Activated CD4-positive, alpha-beta memory T cell treated with anti-CD3 and anti-CD28 coated beads for 36 hours (primary cell): ENCODE results near the gene KCTD13. TPM values are rescaled to one million over a fixed set of nuclear protein-coding genes. Genes with fewer than 3 reads are reported as not detected.

Experiments used
- CTCF ChIA-PET: fragments of 350-600 bp; sonication (Branson Sonifier 250); formaldehyde crosslinking; loops from one replicate; lab custom pipeline; 2021; ENCODE audit warnings: antibody characterized with exemption, inconsistent platforms; lab: Charles Lee
- POLR2A ChIA-PET: fragments of 350-600 bp; sonication (Branson Sonifier 250); formaldehyde crosslinking; loops from one replicate; lab custom pipeline; 2021; ENCODE audit warnings: antibody characterized with exemption; lab: Charles Lee
- DNase-seq: peaks from one replicate; pipeline ENCODE4 v3.0.0-alpha.2; 2020
- H3K27ac Mint-ChIP-seq: one replicate; pipeline ENCODE4 v1.8.0; 2021; ENCODE audit warnings: mixed read lengths
- H3K27me3 Mint-ChIP-seq: one replicate; pipeline ENCODE4 v1.8.0; 2021; ENCODE audit warnings: mixed read lengths
- H3K36me3 Mint-ChIP-seq: one replicate; pipeline ENCODE4 v1.8.0; 2021; ENCODE audit warnings: mixed read lengths
- H3K4me1 Mint-ChIP-seq: one replicate; pipeline ENCODE4 v1.8.0; 2021; ENCODE audit warnings: low read depth, mixed read lengths
- H3K4me3 Mint-ChIP-seq: one replicate; pipeline ENCODE4 v1.8.0; 2021; ENCODE audit warnings: mild to moderate bottlenecking, mixed read lengths
- H3K9me3 Mint-ChIP-seq: one replicate; pipeline ENCODE4 v1.8.0; 2021; ENCODE audit warnings: mixed read lengths
- intact Hi-C: fragments of 100-400 bp; cut with micrococcal nuclease; formaldehyde crosslinking; loops from one replicate; pipeline ENCODE4 v1.15.1; 2023
- total RNA-seq, 2 experiments: library from RNA; stranded (reverse); gene quantifications; one replicate each; pipeline ENCODE4 v1.2.3, GENCODE V29; 2021

KCTD13 gene, protein sequence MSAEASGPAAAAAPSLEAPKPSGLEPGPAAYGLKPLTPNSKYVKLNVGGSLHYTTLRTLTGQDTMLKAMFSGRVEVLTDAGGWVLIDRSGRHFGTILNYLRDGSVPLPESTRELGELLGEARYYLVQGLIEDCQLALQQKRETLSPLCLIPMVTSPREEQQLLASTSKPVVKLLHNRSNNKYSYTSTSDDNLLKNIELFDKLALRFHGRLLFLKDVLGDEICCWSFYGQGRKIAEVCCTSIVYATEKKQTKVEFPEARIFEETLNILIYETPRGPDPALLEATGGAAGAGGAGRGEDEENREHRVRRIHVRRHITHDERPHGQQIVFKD
- 10 to 100 TPM; 36.6 to 37.9 TPM for total RNA-seq

- Mint-ChIP-seq H3K4me1 (peaks cover 37% of the 10 kb centered on the region), H3K27ac (peak within 1 kb of the TSS; percentile 89), H3K9me3 (no peaks in the 10 kb centered on the region), H3K27me3 (no peaks in the 10 kb centered on the region), H3K4me3 (peak within 1 kb of the TSS; percentile 82), H3K36me3 (peaks cover 4% of the 10 kb centered on the region)
- ChIA-PET CTCF (interaction anchor here (0.6 to 2.6 kb wide), 12 partner anchors 10 to 235 kb away, joined by 3 to 12 read pairs (median 4); partner anchors contain the start of genes ASPHD1, KIF22 and TMEM219), POLR2A (interaction anchor here (0.6 to 2.3 kb wide), 22 partner anchors 10 to 976 kb away, joined by 3 to 13 read pairs (median 5); partner anchors contain the start of genes ALDOA, ASPHD1, CDIPT and HIRIP3)
- intact Hi-C loops, result loop anchor here (1.0 to 5.0 kb wide), 5 partner anchors 26 to 70 kb away; partner anchors contain the start of genes ASPHD1, CDIPT, INO80E and TAOK2
- peak; percentile 93 for DNase-seq
Observed at GRCh38 chr16:29925781-29926710, at the start of gene KCTD13. Gene KCTD13 (minus strand): TSS chr16:29926226. CDS start chr16:29926033, 193 bp downstream.

DNA sequence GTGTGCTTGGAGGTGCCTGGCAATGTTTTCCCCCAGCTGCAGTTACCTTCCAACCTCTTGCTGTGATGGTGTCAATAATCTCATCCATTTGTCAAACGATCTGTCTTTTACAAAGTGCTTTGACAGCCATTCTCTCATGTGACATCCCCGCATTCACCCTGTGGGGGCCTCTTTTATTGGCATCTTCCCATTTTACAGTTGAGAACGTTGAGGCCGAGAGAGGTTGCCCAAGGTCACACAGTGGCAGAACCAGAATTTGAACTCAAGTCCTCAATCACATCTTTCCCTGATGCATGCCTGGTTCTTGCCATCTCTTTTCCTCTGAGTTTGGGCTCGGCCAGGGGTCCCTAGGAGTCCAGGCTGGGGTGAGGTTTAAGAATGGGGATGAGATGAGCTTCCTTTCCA, 49.1 kb upstream of the KCTD13 start:
- Mint-ChIP-seq H3K4me1 (peaks cover 34% of the 10 kb centered on the region), H3K36me3 (peaks cover 26% of the 10 kb centered on the region), H3K27ac (peak overlapping the region; percentile 86), H3K9me3 (peaks cover 6% of the 10 kb centered on the region), H3K4me3 (peak overlapping the region; percentile 89), H3K27me3 (no peaks in the 10 kb centered on the region)
- DNase-seq, result no peak
- POLR2A ChIA-PET, result interaction anchor here (0.8 to 2.3 kb wide), 3 partner anchors 49 to 148 kb away, joined by 5 to 8 read pairs (median 6); partner anchors contain the start of genes ALDOA and KCTD13
- CTCF ChIA-PET, result interaction anchor here (1.1 to 2.0 kb wide), 5 partner anchors 14 to 283 kb away, joined by 3 to 6 read pairs (median 4); partner anchors contain the start of genes TLCD3B and TMEM219
- intact Hi-C loops, result no loop called here

DNA sequence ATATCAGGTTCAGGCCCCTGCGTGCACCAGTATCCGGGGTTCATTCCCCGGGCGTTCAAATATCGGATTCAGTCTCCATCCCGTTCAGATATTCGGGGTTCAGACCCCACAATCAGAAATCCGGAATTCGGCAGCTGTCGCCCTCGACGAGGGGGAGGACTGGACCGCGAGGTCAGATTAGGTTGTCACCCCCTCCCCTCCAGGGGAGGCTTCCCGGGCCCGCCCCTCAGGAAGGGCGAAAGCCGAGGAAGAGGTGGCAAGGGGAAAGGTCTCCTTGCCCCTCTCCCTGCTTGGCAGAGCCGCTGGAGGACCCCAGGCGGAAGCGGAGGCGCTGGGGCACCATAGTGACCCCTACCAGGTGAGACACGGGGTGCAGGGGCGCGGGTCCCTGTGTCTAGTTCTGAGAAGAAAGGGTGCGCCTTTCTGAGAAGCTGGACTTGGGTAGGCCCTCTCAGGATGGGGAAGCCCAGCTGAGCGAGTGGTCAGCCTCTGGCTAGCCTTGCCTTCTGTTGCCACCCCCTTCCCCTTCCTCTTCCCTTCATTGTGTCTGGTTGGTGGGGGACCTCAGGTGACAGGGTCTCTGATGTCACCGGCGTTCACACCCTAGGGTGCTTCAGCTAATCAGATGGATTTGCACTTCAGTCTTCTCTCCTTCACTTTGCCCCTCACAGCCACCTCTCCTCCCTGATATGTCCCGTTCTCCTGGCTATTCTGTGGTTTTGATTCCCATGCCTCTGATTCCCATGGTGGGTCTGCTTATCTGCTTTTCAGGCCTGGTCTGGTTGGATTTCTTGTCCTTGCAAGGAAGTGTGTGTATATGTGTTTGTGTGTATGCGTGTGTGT, 48.5 kb upstream of the KCTD13 start:
- no peaks in the 10 kb centered on the region for H3K27me3 Mint-ChIP-seq
- H3K4me1 Mint-ChIP-seq, result peaks cover 34% of the 10 kb centered on the region
- peaks cover 24% of the 10 kb centered on the region for H3K36me3 Mint-ChIP-seq
- POLR2A ChIA-PET, result interaction anchor here (0.6 to 2.3 kb wide), 6 partner anchors 13 to 148 kb away, joined by 3 to 25 read pairs (median 10); partner anchors contain the start of genes ALDOA, HIRIP3, INO80E and KCTD13
- peak overlapping the region; percentile 89 for H3K4me3 Mint-ChIP-seq
- intact Hi-C loops, result no loop called here
- peaks cover 6% of the 10 kb centered on the region for H3K9me3 Mint-ChIP-seq
- H3K27ac Mint-ChIP-seq, result peak overlapping the region; percentile 86
- peak; percentile 43 for DNase-seq
- CTCF ChIA-PET, result interaction anchor here (1.0 to 1.7 kb wide), 4 partner anchors 57 to 282 kb away, joined by 3 to 6 read pairs (median 3); partner anchors contain the start of gene TLCD3B

DNA sequence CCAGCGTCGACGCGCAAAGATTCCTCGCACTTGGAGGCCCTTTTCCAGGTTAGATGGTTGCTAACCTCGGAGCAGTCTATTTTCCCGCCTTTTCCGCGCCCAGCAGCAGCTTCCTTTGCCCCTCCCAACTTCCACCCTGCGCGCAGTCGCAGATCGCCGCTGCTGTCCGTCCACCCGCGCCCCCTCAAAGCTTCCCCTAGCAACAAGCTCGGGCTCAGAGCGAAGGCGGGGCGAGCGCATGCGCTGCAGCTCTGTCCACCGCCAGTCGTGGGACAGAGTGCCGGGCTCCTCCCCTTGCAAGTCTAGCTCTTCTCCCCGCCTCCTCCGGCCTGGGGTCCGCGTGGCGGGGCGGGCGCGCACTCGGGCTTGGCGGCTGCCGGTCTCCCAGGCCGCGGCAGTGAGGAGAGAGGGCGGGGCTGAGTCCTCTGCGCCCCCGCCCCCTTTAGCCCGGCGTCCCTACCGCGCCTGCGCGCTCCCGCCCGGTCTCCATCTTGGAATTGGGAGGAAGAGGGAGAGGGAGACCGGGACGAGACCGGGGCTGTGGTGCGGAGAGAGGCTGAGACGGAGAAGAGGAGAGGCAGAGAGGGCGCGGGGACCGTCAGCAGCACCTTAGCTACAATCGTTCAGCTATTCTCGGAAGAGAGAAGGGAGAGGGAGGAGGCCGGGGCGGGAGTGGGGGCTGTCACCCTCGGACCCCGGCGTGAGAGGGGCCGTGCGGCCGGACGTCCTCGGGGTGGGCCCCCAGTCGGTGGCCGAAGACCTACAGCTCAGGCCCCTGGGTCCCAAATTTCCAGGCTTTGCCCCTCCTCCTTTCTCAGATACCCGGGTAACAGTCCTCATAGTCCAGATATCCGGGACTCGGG, 47.6 kb upstream of the KCTD13 start, which contains the start of gene TAOK2:
TSS of gene TAOK2 (plus strand) at position 485 of the 863 bp plus-strand sequence. CDS start 3,905 bp downstream, outside the sequence.
- Mint-ChIP-seq H3K36me3 (peaks cover 24% of the 10 kb centered on the region), H3K4me3 (peak within 1 kb of the TSS; percentile 89), H3K9me3 (peaks cover 6% of the 10 kb centered on the region), H3K4me1 (peaks cover 34% of the 10 kb centered on the region), H3K27ac (peak within 1 kb of the TSS; percentile 86), H3K27me3 (no peaks in the 10 kb centered on the region)
- DNase-seq, result peak; percentile 98
- intact Hi-C loops, result loop anchor here (1.0 to 2.0 kb wide), 4 partner anchors 11 to 164 kb away; partner anchors contain the start of genes INO80E, KCTD13 and TMEM219
- CTCF ChIA-PET, result interaction anchor here (0.6 to 2.3 kb wide), 10 partner anchors 12 to 436 kb away, joined by 3 to 13 read pairs (median 4); partner anchors contain the start of genes PAGR1 and TMEM219
- POLR2A ChIA-PET, result interaction anchor here (0.6 to 2.3 kb wide), 10 partner anchors 9 to 112 kb away, joined by 3 to 25 read pairs (median 4); partner anchors contain the start of genes HIRIP3, INO80E, KCTD13 and TMEM219

- Mint-ChIP-seq H3K4me1 (peaks cover 34% of the 10 kb centered on the region), H3K36me3 (peaks cover 24% of the 10 kb centered on the region), H3K4me3 (peak overlapping the region; percentile 89), H3K27me3 (no peaks in the 10 kb centered on the region), H3K27ac (peak overlapping the region; percentile 67), H3K9me3 (peaks cover 6% of the 10 kb centered on the region)
- ChIA-PET CTCF (interaction anchor here (0.6 to 2.3 kb wide), 9 partner anchors 11 to 436 kb away, joined by 3 to 13 read pairs (median 4); partner anchors contain the start of genes KCTD13, PAGR1 and TMEM219), POLR2A (interaction anchor here (0.8 to 2.3 kb wide), 9 partner anchors 9 to 111 kb away, joined by 3 to 25 read pairs (median 5); partner anchors contain the start of genes HIRIP3, INO80E, KCTD13 and TMEM219)
- intact Hi-C loops, result loop anchor here (1.0 to 2.0 kb wide), 4 partner anchors 11 to 164 kb away; partner anchors contain the start of genes INO80E, KCTD13 and TMEM219
- DNase-seq, result no peak
Observed at GRCh38 chr16:29972992-29973383, 47.0 kb upstream of the KCTD13 start.

- CTCF ChIA-PET, result interaction anchor here (0.8 to 2.3 kb wide), 7 partner anchors 11 to 165 kb away, joined by 3 to 13 read pairs (median 4); partner anchors contain the start of genes KCTD13, PAGR1 and TMEM219
- H3K9me3 Mint-ChIP-seq, result peaks cover 6% of the 10 kb centered on the region
- no peaks in the 10 kb centered on the region for H3K27me3 Mint-ChIP-seq
- peak; percentile 9 for DNase-seq
- intact Hi-C loops, result loop anchor here (2.0 kb wide), 1 partner anchor 46 kb away; the partner anchor contains the start of gene KCTD13
- H3K36me3 Mint-ChIP-seq, result peaks cover 24% of the 10 kb centered on the region
- H3K4me1 Mint-ChIP-seq, result peaks cover 34% of the 10 kb centered on the region
- no peak overlapping the region for H3K4me3 Mint-ChIP-seq
- peak overlapping the region; percentile 67 for H3K27ac Mint-ChIP-seq
- POLR2A ChIA-PET, result interaction anchor here (1.2 to 2.3 kb wide), 3 partner anchors 8 to 46 kb away, joined by 5 to 25 read pairs (median 13); partner anchors contain the start of genes KCTD13 and TMEM219
Observed at GRCh38 chr16:29972500-29972899, 46.5 kb upstream of the KCTD13 start.

DNA sequence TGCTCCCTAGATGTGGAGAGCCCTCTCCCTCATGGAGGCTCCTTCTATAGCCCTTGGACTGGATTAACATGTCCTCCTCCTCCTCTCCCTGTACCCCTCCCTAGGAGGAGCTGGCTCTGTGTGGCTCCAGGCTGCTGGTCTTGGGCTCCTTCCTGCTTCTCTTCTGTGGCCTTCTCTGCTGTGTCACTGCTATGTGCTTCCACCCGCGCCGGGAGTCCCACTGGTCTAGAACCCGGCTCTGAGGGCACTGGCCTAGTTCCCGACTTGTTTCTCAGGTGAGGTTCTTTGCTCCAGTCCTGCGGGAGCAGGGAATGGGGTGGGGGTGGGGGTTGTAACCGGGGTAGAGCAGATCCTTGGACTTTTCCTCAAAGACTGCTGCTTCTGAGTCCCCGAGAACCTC, 45.3 kb upstream of the KCTD13 start:
- Mint-ChIP-seq H3K9me3 (peaks cover 6% of the 10 kb centered on the region), H3K4me3 (no peak overlapping the region), H3K27ac (no peak overlapping the region), H3K4me1 (peaks cover 24% of the 10 kb centered on the region), H3K36me3 (peaks cover 24% of the 10 kb centered on the region), H3K27me3 (no peaks in the 10 kb centered on the region)
- POLR2A ChIA-PET, result no interaction called here
- DNase-seq, result no peak
- intact Hi-C loops, result no loop called here
- CTCF ChIA-PET, result interaction anchor here (0.6 to 2.3 kb wide), 2 partner anchors 35 to 123 kb away, joined by 3 to 5 read pairs; no protein-coding TSS in a partner anchor

GRCh38 chr16:29968205-29968604, 42.2 kb upstream of the KCTD13 start:
- ChIA-PET CTCF (no interaction called here), POLR2A (no interaction called here)
- Mint-ChIP-seq H3K4me1 (peaks cover 6% of the 10 kb centered on the region), H3K4me3 (no peak overlapping the region), H3K27ac (no peak overlapping the region), H3K9me3 (peaks cover 4% of the 10 kb centered on the region), H3K36me3 (peaks cover 23% of the 10 kb centered on the region), H3K27me3 (no peaks in the 10 kb centered on the region)
- DNase-seq, result no peak
- intact Hi-C loops, result no loop called here

DNA sequence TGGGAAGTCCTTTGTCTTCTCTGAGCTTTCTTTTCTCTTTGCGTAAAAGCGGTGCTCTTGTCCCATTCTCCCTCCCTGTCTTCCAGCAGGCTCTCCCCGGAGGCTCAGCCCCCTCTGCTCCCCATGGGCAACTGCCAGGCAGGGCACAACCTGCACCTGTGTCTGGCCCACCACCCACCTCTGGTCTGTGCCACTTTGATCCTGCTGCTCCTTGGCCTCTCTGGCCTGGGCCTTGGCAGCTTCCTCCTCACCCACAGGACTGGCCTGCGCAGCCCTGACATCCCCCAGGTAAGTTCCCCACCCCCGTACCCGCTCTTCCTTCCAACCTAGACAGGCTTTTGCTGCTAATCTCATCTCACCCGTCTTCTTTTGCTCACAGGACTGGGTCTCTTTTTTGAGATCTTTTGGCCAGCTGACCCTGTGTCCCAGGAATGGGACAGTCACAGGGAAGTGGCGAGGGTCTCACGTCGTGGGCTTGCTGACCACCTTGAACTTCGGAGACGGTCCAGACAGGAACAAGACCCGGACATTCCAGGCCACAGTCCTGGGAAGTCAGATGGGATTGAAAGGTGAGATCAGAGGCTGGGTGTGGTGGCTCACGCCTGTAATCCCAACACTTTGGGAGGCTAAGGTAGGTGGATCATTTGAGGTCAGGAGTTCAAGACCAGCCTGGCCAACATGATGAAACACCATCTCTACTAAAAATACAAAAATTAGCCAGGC, 37.2 kb upstream of the KCTD13 start:
- H3K4me1 Mint-ChIP-seq, result peaks cover 16% of the 10 kb centered on the region
- CTCF ChIA-PET, result interaction anchor here (1.3 kb wide), 1 partner anchor 43 kb away, joined by 3 read pairs; no protein-coding TSS in a partner anchor
- peak overlapping the region; percentile 60 for H3K27ac Mint-ChIP-seq
- no peaks in the 10 kb centered on the region for H3K9me3 Mint-ChIP-seq
- DNase-seq, result no peak
- intact Hi-C loops, result loop anchor here (5.0 kb wide), 2 partner anchors 34 to 36 kb away; partner anchors contain the start of genes HIRIP3, INO80E and KCTD13
- no peaks in the 10 kb centered on the region for H3K27me3 Mint-ChIP-seq
- H3K36me3 Mint-ChIP-seq, result peaks cover 2% of the 10 kb centered on the region
- H3K4me3 Mint-ChIP-seq, result peak overlapping the region; percentile 85
- POLR2A ChIA-PET, result interaction anchor here (1.2 to 2.7 kb wide), 4 partner anchors 10 to 46 kb away, joined by 3 to 25 read pairs (median 6); partner anchors contain the start of genes KCTD13 and TAOK2
